Measurements from ENCODE around the gene CANT1. TPM values are rescaled to one million over a fixed set of nuclear protein-coding genes. Genes with fewer than 3 reads are reported as not detected.
A peak's percentile ranks its signal among the peaks of the same experiment; 100 is the strongest.

The CANT1 gene
- total and polyA plus RNA-seq, 2 of the 13 experiments (the other 11 are each of a cell fraction or from before 2014, with no cell fraction given) = 34.1 to 42.1 TPM

- Histone ChIP-seq H3K4me1 (ENCODE audit: insufficient read depth, low read length) (peaks cover 41% of the 10 kb centered on the region), H3K4me3 (replicated peaks in 1 of 3; ENCODE audit: insufficient read depth in 1 of 3, low read depth in 2 of 3, low read length in 3 of 3) (0 out of 6 replicates have a peak overlapping the region, but pooled peaks of 1 of the 3 experiments have one; percentile 14), H3K27me3 (ENCODE audit: control insufficient read depth in 1 of 2, insufficient read depth in 2 of 2, low read length in 2 of 2) (peaks cover 3 to 36% of the 10 kb centered on the region in 2 experiments; a peak in 4 of 5 replicates), H2AFZ (ENCODE audit: low read length) (no peak overlapping the region), H3K9ac (ENCODE audit: insufficient read depth, low read depth, low read length) (no peak overlapping the region), H3K36me3 (replicated peaks in 1 of 2; ENCODE audit: control insufficient read depth in 1 of 2, insufficient read depth in 2 of 2, low read length in 2 of 2) (no peaks in the 10 kb centered on the region), H3K79me2 (ENCODE audit: insufficient read depth, low read length) (no peaks in the 10 kb centered on the region), H4K20me1 (ENCODE audit: insufficient read depth, low read length) (no peaks in the 10 kb centered on the region), H3K4me2 (ENCODE audit: low read depth, low read length) (no peak overlapping the region), H3K27ac (ENCODE audit: extremely low read length, insufficient read depth, low read length) (no peak overlapping the region), H3K9me3 (ENCODE audit: low read length) (no peaks in the 10 kb centered on the region)
- ATAC-seq (peak; percentile 35), FAIRE-seq (no peak), DNase-seq (ENCODE audit: low spot score) (no peak)
- in situ Hi-C loops (cut with HindIII; ENCODE audit: extremely low pct_ligation_motif_present, low pct_unique_long_range_greater_than_20kb) = no loop called here
- CTCF ChIA-PET (ENCODE audit: low intra/inter-chr PET ratio, low total read pairs) = no interaction called here
- POLR2A ChIA-PET = interaction anchor here (1.0 kb wide), 1 partner anchor 21 kb away, joined by 6 read pairs; the partner anchor contains the start of gene LGALS3BP
- 7% methylated on average over 6 of the region's 7 CpGs for WGBS (ENCODE audit: low lambda C conversion rate)
- BruUV-seq (replicated peaks) = no TSS peak
- intact Hi-C loops (cut with micrococcal nuclease; ENCODE audit: unreplicated experiment) = no loop called here
- no peak for TF ChIP-seq ZNF749 (CRISPR knock-in tag; IDR thresholded peaks at IDR 0.05; ENCODE audit: borderline replicate concordance)
- TF ChIP-seq ZNF280B (CRISPR knock-in tag; IDR thresholded peaks at IDR 0.05; ENCODE audit: borderline replicate concordance) = 0 out of 2 replicates have a peak, but pooled peaks have one; percentile 46
- TF ChIP-seq SP5 (CRISPR knock-in tag; IDR thresholded peaks at IDR 0.05; ENCODE audit: borderline replicate concordance, low read depth) = no peak
- TF ChIP-seq ZNF335 (CRISPR knock-in tag; IDR thresholded peaks at IDR 0.05) = no peak
- TF ChIP-seq HNF4A (CRISPR knock-in tag; IDR thresholded peaks at IDR 0.05) = no peak
- no peak for TF ChIP-seq AKAP8 (CRISPR knock-in tag; IDR thresholded peaks at IDR 0.05)
- TF ChIP-seq ZBTB10 (CRISPR knock-in tag; IDR thresholded peaks at IDR 0.05; ENCODE audit: borderline replicate concordance) = no peak
- no peak for TF ChIP-seq ZNF30 (CRISPR knock-in tag; IDR thresholded peaks at IDR 0.05)
- TF ChIP-seq TBX2 (CRISPR knock-in tag; IDR thresholded peaks at IDR 0.05; ENCODE audit: borderline replicate concordance) = 0 out of 2 replicates have a peak, but pooled peaks have one; percentile 23
- TF ChIP-seq ZNF687 (CRISPR knock-in tag; IDR thresholded peaks at IDR 0.05) = peak; percentile 43
- peak; percentile 41; the same call in 1 of the 2 replicates for TF ChIP-seq ZNF547 (CRISPR knock-in tag; IDR thresholded peaks at IDR 0.05)
- no peak for TF ChIP-seq IRF9 (CRISPR knock-in tag; IDR thresholded peaks at IDR 0.05; ENCODE audit: borderline replicate concordance)
These were observed 50.9 kb downstream of the CANT1 start for GRCh38 chr17:78958641-78959127.
